Neural crest cell (in vitro differentiated cells): Measurements from ENCODE around the gene CCDC3. TPM values are rescaled to one million over a fixed set of nuclear protein-coding genes. Genes with fewer than 3 reads are reported as not detected.

Experiments used
- DNase-seq: peaks from one replicate; pipeline ENCODE4 v3.0.0; 2021; ENCODE audit warnings: low read depth, mixed read lengths, low spot score
- H3K27ac Mint-ChIP-seq: one replicate; pipeline ENCODE4 v1.8.0; 2021; ENCODE audit warnings: mild to moderate bottlenecking, mixed read lengths; ENCODE audit not compliant: unreplicated experiment
- H3K27me3 Mint-ChIP-seq: 2 replicates; pipeline ENCODE4 v1.8.0; 2021; ENCODE audit warnings: low read depth, mild to moderate bottlenecking, mixed read lengths
- H3K36me3 Mint-ChIP-seq: 2 replicates; pipeline ENCODE4 v1.8.0; 2021; ENCODE audit warnings: low read depth, mild to moderate bottlenecking, mixed read lengths
- H3K4me1 Mint-ChIP-seq: 2 replicates; pipeline ENCODE4 v1.8.0; 2021; ENCODE audit warnings: mixed read lengths
- H3K4me3 Mint-ChIP-seq: one replicate; pipeline ENCODE4 v1.8.0; 2021; ENCODE audit warnings: mild to moderate bottlenecking, mixed read lengths
- H3K9me3 Mint-ChIP-seq: 2 replicates; pipeline ENCODE4 v1.8.0; 2021; ENCODE audit warnings: mixed read lengths
- CTCF ChIP-seq: fragments of 200-600 bp; sonication (generic); conservative IDR thresholded peaks from 2 replicates; pipeline ENCODE4 v1.5.0; 2021; ENCODE audit warnings: antibody characterized with exemption, mild to moderate bottlenecking
- total RNA-seq: library from RNA; stranded (reverse); gene quantifications from 2 replicates; pipeline ENCODE4 v1.2.1, GENCODE V29; 2021

CCDC3 gene
- total RNA-seq, 1 donor from 2014 or later, result 6.1 TPM

GRCh38 chr10:12846718-12847117, 154.8 kb downstream of the CCDC3 start:
- H3K4me3 Mint-ChIP-seq, result no peak overlapping the region
- TF ChIP-seq CTCF, result no peak

More at GRCh38 chr10:12846718-12847117, 154.8 kb downstream of the CCDC3 start:
- DNase-seq, result no peak
- H3K36me3 Mint-ChIP-seq, result no peaks in the 10 kb centered on the region
- H3K9me3 Mint-ChIP-seq, result peaks cover 3% of the 10 kb centered on the region
- no peaks in the 10 kb centered on the region for H3K27me3 Mint-ChIP-seq
- no peak overlapping the region for H3K27ac Mint-ChIP-seq
- peaks cover 7% of the 10 kb centered on the region for H3K4me1 Mint-ChIP-seq

Other genes with a start within 250 kb of the CCDC3 start
- 6.2 and 7.5 TPM in 2 replicates for gene OPTN, start 98.5 kb upstream of the CCDC3 start, total RNA-seq
- 76.3 and 80.6 TPM in 2 replicates for gene MCM10, start 159.8 kb upstream of the CCDC3 start, total RNA-seq
- not detected in 2 replicates for gene UCMA, start 232.7 kb upstream of the CCDC3 start, total RNA-seq